Natural killer cell (primary cell): ENCODE measurements around the gene CALCR. TPM values are rescaled to one million over a fixed set of nuclear protein-coding genes. Genes with fewer than 3 reads are reported as not detected.

Experiments used
- ATAC-seq, 3 donors: fragments of 150-1000 bp in 2 of 3; fragments of 200-7000 bp in 1 of 3; cut with Tn5 transposase; 1 replicate in 1 of 3; 2 replicates in 2 of 3; pipeline ENCODE4 v1.10.0; 2021; ENCODE audit warnings: mild to moderate bottlenecking in 2 of 3, moderate library complexity in 2 of 3
- DNase-seq, 2 donors: peaks; one replicate each; pipeline versions ENCODE4 v3.0.0 to v3.0.0-alpha.2; 2013 to 2021; ENCODE audit warnings: mixed read lengths in 1 of 2
- H3K27ac ChIP-seq: one replicate; pipeline ENCODE4 v1.5.1; 2013; ENCODE audit warnings: mild to moderate bottlenecking, low read length
- H3K27me3 ChIP-seq: one replicate; pipeline ENCODE4 v1.6.1; 2013; ENCODE audit warnings: low read length; ENCODE audit not compliant: control insufficient read depth, insufficient read depth
- H3K36me3 ChIP-seq: one replicate; pipeline ENCODE4 v1.6.1; 2013; ENCODE audit warnings: low read length; ENCODE audit not compliant: control insufficient read depth, insufficient read depth
- H3K4me1 ChIP-seq: one replicate; pipeline ENCODE4 v1.6.1; 2013; ENCODE audit warnings: low read length; ENCODE audit not compliant: control insufficient read depth, insufficient read depth
- H3K4me3 ChIP-seq: one replicate; pipeline ENCODE4 v1.5.1; 2013; ENCODE audit warnings: low read length
- H3K9me3 ChIP-seq: one replicate; pipeline ENCODE4 v1.6.1; 2013; ENCODE audit warnings: low read length; ENCODE audit not compliant: control insufficient read depth, insufficient read depth
- H3K27ac Mint-ChIP-seq, 2 donors: one replicate each; pipeline ENCODE4 v1.8.0; 2022; ENCODE audit warnings: mild to moderate bottlenecking in 2 of 2, mixed read lengths in 2 of 2, moderate library complexity in 1 of 2
- H3K27me3 Mint-ChIP-seq, 2 donors: one replicate each; pipeline ENCODE4 v1.8.0; 2022; ENCODE audit warnings: low read depth in 2 of 2, mixed read lengths in 2 of 2
- H3K36me3 Mint-ChIP-seq: one replicate; pipeline ENCODE4 v1.8.0; 2022; ENCODE audit warnings: mixed read lengths
- H3K4me1 Mint-ChIP-seq, 2 donors: one replicate each; pipeline ENCODE4 v1.8.0; 2022; ENCODE audit warnings: mixed read lengths in 2 of 2
- H3K4me3 Mint-ChIP-seq: one replicate; pipeline ENCODE4 v1.8.0; 2022; ENCODE audit warnings: mild to moderate bottlenecking, moderate library complexity, mixed read lengths
- H3K9me3 Mint-ChIP-seq, 2 donors: one replicate each; pipeline ENCODE4 v1.8.0; 2022; ENCODE audit warnings: mixed read lengths in 2 of 2
- CTCF ChIP-seq: fragments of 200-600 bp; IDR thresholded peaks from one replicate; pipeline ENCODE4 v1.8.0; 2022; ENCODE audit warnings: antibody characterized with exemption
- WGBS: methylation state at CpG from one replicate; pipeline ENCODE4 v1.1.7; 2013; ENCODE audit warnings: missing lambda C conversion rate; ENCODE audit not compliant: insufficient coverage; 5-methylcytosine and 5-hydroxymethylcytosine counted together
- intact Hi-C: fragments of 100-400 bp; cut with micrococcal nuclease; formaldehyde crosslinking; loops from one replicate; pipeline ENCODE4 v1.14.2; 2022
- total RNA-seq, 4 donors: library from RNA; stranded (reverse); fragments of 120-200 nt in 1 of 4; gene quantifications; one replicate each; pipeline versions ENCODE4 v1.2.3 to v1.2.4, GENCODE V29; 2013 to 2022

Gene CALCR
- total RNA-seq, 3 donors from 2014 or later (not counting 1 experiment from before 2014, with no cell fraction given): not detected

DNA sequence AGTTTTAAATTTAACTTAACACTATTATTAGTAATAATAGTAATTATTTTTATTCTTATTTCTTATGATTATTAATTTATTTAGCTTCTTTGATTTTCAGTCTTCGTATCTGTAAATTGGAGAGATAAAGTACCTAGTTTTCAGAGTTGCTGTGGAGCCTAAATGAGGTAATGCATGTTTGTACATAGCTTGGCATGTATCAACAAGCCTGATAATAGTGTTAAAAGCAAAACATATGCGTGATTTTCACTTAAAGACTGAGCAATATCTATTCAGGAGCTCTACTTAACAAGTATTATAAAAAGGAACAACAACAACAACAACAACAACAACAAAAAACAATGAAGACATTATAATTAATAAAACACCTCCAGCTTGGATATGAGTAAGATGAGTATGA lies 12.4 kb downstream of the CALCR start:
- Mint-ChIP-seq H3K36me3 (no peaks in the 10 kb centered on the region), H3K27me3 (no peaks in the 10 kb centered on the region), H3K27ac (no peak overlapping the region), H3K9me3 (peaks cover 0 to 3% of the 10 kb centered on the region in 2 donors), H3K4me3 (no peak overlapping the region), H3K4me1 (no peaks in the 10 kb centered on the region)
- Histone ChIP-seq H3K4me3 (no peak overlapping the region), H3K27ac (no peak overlapping the region), H3K36me3 (no peaks in the 10 kb centered on the region), H3K27me3 (no peaks in the 10 kb centered on the region), H3K4me1 (no peaks in the 10 kb centered on the region), H3K9me3 (no peaks in the 10 kb centered on the region)
- no peak for ATAC-seq
- TF ChIP-seq CTCF: no peak
- 86% methylated on average over 1 of the region's 2 CpGs for WGBS
- DNase-seq: no peak
- intact Hi-C loops: no loop called here

DNA sequence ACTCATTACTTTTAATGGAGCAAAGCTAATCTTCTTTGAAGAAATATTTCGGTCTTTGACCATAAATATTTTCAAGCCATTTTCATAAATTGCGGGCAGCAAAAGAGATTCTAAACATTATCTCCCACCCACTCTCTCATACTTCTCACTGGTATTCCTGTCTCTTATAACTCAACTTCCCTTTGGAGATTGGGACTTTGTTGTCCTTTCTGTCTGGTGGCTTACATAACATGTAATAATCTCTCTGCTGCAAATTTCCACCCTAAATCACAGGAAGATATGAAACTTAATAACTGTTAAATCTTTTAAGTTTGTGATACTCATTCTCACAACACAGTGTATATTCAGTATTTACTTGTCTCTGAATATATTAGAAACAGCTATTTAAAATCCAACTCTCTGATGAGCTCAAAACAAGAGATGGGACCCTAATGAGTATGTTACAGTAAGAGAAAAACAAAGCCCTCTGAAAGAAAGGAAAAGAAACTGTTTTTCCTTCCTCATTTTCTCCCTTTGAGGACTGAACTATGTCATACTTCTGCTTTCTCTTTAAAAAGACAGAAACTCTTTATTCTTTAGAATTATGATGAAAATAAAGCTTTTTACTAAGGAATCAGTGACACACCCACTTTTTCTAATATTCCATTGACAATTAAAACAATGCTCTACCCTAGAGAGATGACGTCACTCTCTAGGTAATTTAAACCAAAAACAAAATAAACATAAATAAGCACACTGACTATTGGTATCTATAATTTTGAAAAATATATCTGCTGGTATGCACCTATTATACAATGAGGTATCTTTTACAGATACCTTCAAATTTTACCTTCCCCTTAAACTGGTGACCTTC lies 14.7 kb downstream of the CALCR start:
- ATAC-seq (no peak), DNase-seq (no peak)
- intact Hi-C loops: no loop called here
- Mint-ChIP-seq H3K9me3 (peaks cover 0 to 3% of the 10 kb centered on the region in 2 donors), H3K36me3 (no peaks in the 10 kb centered on the region), H3K4me1 (no peaks in the 10 kb centered on the region), H3K27ac (no peak overlapping the region), H3K4me3 (no peak overlapping the region), H3K27me3 (no peaks in the 10 kb centered on the region)
- Histone ChIP-seq H3K36me3 (no peaks in the 10 kb centered on the region), H3K4me3 (no peak overlapping the region), H3K9me3 (no peaks in the 10 kb centered on the region), H3K27ac (no peak overlapping the region), H3K4me1 (no peaks in the 10 kb centered on the region), H3K27me3 (no peaks in the 10 kb centered on the region)
- TF ChIP-seq CTCF: no peak
- WGBS: 100% methylated on average over 2 of the region's 3 CpGs

- no peak overlapping the region for H3K4me3 Mint-ChIP-seq
- no peak for DNase-seq
- TF ChIP-seq CTCF: no peak
- H3K4me3 ChIP-seq: no peak overlapping the region
- no peak overlapping the region for H3K27ac Mint-ChIP-seq
- H3K27ac ChIP-seq: no peak overlapping the region
- intact Hi-C loops: no loop called here
- peaks cover 0 to 3% of the 10 kb centered on the region in 2 donors for H3K9me3 Mint-ChIP-seq
- H3K4me1 ChIP-seq: no peaks in the 10 kb centered on the region
- no peaks in the 10 kb centered on the region for H3K9me3 ChIP-seq
- WGBS: 93% methylated on average over 3 of the region's 3 CpGs
- no peaks in the 10 kb centered on the region for H3K36me3 Mint-ChIP-seq
- ATAC-seq: no peak
- no peaks in the 10 kb centered on the region for H3K36me3 ChIP-seq
- no peaks in the 10 kb centered on the region for H3K27me3 Mint-ChIP-seq
- no peaks in the 10 kb centered on the region for H3K27me3 ChIP-seq
- no peaks in the 10 kb centered on the region for H3K4me1 Mint-ChIP-seq
These were observed 15.6 kb downstream of the CALCR start for GRCh38 chr7:93558705-93559614.
